Activated T-helper 17 cell treated with anti-CD3 and anti-CD28 coated beads, Interleukin-2, amount 50 U/mL, for 72 hours (primary cell): Measurements from ENCODE around the gene PAX7. TPM values are rescaled to one million over a fixed set of nuclear protein-coding genes. Genes with fewer than 3 reads are reported as not detected.
A peak's percentile ranks its signal among the peaks of the same experiment; 100 is the strongest.

ENCODE experiments used
- ATAC-seq: fragments of 150-1000 bp; cut with Tn5 transposase; replicated peaks from 2 replicates; pipeline ENCODE4 v1.10.0; 2021; ENCODE audit warnings: mild to moderate bottlenecking, moderate library complexity
- H3K27ac Mint-ChIP-seq: one replicate; pipeline ENCODE4 v1.8.0; 2022; ENCODE audit warnings: mixed read lengths
- H3K27me3 Mint-ChIP-seq: one replicate; pipeline ENCODE4 v1.8.0; 2022; ENCODE audit warnings: mixed read lengths
- H3K36me3 Mint-ChIP-seq: one replicate; pipeline ENCODE4 v1.8.0; 2022; ENCODE audit warnings: low read depth, mild to moderate bottlenecking, mixed read lengths
- H3K4me1 Mint-ChIP-seq: one replicate; pipeline ENCODE4 v1.8.0; 2022; ENCODE audit warnings: mixed read lengths
- H3K4me3 Mint-ChIP-seq: one replicate; pipeline ENCODE4 v1.8.0; 2022; ENCODE audit warnings: mild to moderate bottlenecking, mixed read lengths
- H3K9me3 Mint-ChIP-seq: one replicate; pipeline ENCODE4 v1.8.0; 2022; ENCODE audit warnings: mixed read lengths
- total RNA-seq, 2 donors: library from RNA; stranded (reverse); gene quantifications; one replicate each; pipeline ENCODE4 v1.2.3, GENCODE V29; 2022

The PAX7 gene
- total RNA-seq, 2 donors from 2014 or later = not detected

- no peak for ATAC-seq
Measured at GRCh38 chr1:18643154-18644012, 12.7 kb downstream of the PAX7 start.

DNA sequence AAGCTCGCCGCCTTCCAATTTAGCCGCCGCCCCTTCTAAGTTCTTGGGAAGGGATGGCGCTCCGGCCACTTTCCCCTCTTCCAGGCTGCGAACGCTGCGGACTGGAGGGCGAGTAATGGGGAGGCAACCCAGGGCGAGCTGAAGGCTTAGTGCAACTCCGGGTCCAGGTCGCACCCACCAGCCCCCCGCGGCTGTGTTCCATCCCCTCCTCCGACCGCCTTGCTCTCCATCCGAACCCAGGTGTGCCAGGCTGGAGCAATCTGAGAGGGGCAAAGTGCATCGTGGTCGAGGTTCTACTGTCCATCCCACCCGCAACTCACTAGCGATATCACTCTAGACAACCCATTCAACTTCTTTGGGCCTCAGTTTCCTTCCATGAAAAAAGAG is 13.4 kb downstream of the PAX7 start:
- peaks cover 15% of the 10 kb centered on the region for H3K4me1 Mint-ChIP-seq
- no peak for ATAC-seq
- peaks cover 13% of the 10 kb centered on the region for H3K36me3 Mint-ChIP-seq
- no peak overlapping the region for H3K27ac Mint-ChIP-seq
- H3K9me3 Mint-ChIP-seq = no peaks in the 10 kb centered on the region
- peaks cover 75% of the 10 kb centered on the region for H3K27me3 Mint-ChIP-seq
- H3K4me3 Mint-ChIP-seq = no peak overlapping the region

More at GRCh38 chr1:18643154-18644012, 12.7 kb downstream of the PAX7 start:
- Mint-ChIP-seq H3K36me3 (peaks cover 13% of the 10 kb centered on the region), H3K27me3 (peaks cover 75% of the 10 kb centered on the region), H3K4me3 (no peak overlapping the region), H3K27ac (no peak overlapping the region), H3K4me1 (peaks cover 15% of the 10 kb centered on the region), H3K9me3 (no peaks in the 10 kb centered on the region)

DNA sequence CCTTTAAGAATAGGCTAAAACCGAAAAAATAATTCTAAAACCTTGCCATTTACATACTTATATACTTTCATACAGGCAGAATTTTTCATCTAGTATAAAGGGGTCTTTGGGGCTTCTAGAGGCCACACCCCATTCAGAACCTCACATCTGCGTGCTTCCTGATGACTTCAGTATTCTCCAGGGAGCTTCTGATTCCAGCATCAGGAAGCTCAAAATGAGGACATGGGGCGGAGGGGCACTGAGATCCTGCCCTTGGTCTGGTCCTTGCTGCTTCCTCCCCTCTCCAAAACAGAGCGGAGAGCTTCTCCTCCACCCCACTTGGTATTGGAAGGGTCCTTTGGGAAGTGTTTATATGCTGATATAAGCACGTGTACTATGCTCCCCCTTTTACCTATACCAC is 13.8 kb downstream of the PAX7 start:
- no peak for ATAC-seq
- H3K4me3 Mint-ChIP-seq = peak overlapping the region; percentile 3

DNA sequence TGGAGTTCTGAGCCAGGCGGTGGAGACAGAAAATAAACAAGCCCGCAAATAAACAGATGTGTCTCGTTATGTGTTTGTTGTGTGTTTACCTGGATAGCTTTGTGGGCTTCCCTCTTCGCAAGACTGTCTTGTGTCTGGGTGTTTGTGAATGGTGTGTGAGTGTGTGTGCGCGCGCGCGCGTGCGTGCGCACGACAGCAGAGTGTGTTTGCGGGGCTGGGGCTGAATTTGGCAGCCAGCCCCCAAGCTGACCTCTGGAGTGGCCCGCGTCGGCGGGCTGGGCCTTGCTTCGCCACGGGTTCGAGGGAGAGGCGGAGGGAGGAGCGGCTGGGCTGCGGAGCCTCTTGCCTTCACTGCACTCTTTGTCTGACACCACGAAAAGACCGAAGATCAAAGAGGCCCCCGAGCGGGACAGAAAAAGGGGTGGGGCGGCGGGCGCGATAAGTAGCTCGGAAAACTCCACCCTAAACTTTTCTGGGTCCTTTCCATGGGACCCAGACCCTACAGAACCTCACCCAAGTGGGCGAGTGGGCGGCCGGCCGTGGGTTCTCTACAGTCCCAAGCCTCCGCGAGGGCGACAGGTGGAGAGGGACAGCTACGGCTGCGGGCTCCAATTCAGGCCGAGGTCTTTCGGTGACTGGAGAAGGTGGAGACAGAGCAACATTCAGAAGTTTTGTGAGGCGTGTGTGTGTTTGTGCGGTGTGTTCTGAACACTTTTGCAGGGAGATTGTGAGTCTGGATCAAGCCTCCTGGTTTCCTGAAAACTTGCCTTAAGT is 14.5 kb downstream of the PAX7 start:
- peaks cover 72% of the 10 kb centered on the region for H3K27me3 Mint-ChIP-seq
- H3K4me3 Mint-ChIP-seq = peak overlapping the region; percentile 3
- peaks cover 12% of the 10 kb centered on the region for H3K4me1 Mint-ChIP-seq
- H3K36me3 Mint-ChIP-seq = peaks cover 4% of the 10 kb centered on the region
- no peak for ATAC-seq
- H3K27ac Mint-ChIP-seq = no peak overlapping the region
- H3K9me3 Mint-ChIP-seq = no peaks in the 10 kb centered on the region

More for the DNA sequence above, 13.8 kb downstream of the PAX7 start:
- H3K36me3 Mint-ChIP-seq = peaks cover 11% of the 10 kb centered on the region
- peaks cover 15% of the 10 kb centered on the region for H3K4me1 Mint-ChIP-seq
- no peak overlapping the region for H3K27ac Mint-ChIP-seq
- no peaks in the 10 kb centered on the region for H3K9me3 Mint-ChIP-seq
- H3K27me3 Mint-ChIP-seq = peaks cover 72% of the 10 kb centered on the region

DNA sequence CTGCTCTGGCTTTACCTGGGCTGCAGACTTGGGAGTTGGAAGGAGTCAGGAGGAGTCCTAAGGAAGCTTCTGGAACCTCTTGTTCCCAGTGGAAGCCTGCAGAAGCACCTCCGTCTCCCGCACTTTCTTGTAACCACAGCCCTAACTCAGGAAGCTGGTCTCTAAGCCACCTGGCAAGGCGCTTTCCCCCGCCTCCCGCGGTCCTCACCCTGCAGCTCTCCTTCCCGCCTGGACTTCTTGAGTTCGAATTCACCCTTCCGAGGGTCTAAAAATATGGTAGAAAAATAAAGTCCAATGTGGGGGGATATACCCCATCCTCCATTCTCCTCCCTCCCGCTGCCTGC is 15.1 kb downstream of the PAX7 start:
- Mint-ChIP-seq H3K4me1 (peaks cover 10% of the 10 kb centered on the region), H3K9me3 (no peaks in the 10 kb centered on the region), H3K36me3 (no peaks in the 10 kb centered on the region), H3K4me3 (peak overlapping the region; percentile 13), H3K27ac (no peak overlapping the region), H3K27me3 (peaks cover 70% of the 10 kb centered on the region)
- ATAC-seq = no peak

DNA sequence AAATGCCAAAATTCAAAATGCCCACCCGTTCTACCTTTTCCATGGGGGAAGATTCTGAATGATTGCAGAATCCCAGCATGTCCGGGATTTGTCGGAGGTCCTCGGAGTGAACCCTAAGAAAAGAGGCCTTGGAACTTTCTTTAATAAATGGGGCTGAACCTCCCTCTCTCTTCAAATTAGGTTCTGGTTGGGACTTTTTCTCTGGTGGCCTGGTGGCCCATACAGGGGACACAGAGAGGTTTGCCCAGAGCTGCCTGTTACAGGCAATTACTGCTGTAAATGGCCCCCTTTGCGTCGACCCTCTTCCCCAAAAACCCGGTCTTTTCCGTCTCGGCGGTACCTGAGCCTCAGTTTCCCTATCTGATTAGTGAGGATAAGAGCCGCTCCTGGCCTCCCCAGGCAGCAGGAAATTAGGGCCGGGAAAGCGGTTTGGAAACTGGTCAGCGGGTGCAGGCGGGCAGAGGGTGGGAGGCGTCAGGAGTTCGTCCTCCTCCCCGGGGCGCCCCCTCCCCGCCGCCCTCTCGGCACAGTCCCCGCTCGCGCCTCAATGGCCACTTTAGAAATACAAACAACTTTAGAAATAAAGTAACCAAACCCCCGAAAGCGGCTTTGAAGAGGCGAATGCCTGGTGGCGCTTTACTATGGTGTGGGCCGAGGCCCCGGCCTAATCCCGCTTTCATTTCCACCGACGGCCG is 15.6 kb downstream of the PAX7 start:
- no peaks in the 10 kb centered on the region for H3K9me3 Mint-ChIP-seq
- peaks cover 68% of the 10 kb centered on the region for H3K27me3 Mint-ChIP-seq
- H3K27ac Mint-ChIP-seq = no peak overlapping the region
- H3K4me1 Mint-ChIP-seq = peaks cover 5% of the 10 kb centered on the region
- no peaks in the 10 kb centered on the region for H3K36me3 Mint-ChIP-seq
- peak overlapping the region; percentile 13 for H3K4me3 Mint-ChIP-seq
- ATAC-seq = no peak

DNA sequence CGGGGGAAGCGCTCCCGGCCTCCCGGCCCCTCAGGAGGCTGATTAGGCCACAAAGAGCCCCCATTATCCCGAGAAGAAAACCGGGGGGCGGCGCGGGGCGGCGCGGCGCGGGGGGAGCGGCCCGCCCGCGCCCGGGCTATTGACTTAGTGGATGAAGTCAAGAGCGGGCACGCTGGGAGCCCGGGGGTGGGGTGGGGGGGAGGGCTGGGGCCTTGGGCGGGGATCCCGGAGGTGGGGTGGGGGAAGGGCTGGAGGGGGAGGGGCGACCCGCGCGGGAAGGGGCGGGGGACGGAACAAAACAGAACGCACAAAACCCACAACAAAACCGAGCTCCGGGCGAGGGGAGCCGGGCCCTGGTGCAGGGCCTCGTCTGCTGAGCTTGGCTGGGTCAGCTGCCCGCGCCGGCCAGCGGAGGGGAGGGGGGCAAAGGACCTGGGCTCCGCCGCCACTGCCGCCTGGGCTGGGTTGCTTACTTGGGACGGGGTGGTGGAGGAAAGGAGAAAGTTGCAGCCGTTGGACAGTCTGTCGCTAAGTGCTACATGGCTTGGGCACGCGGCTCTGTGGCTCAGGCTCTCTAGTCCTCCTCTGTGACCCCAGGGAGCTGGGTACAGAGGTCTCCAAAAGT is 16.3 kb downstream of the PAX7 start:
- Mint-ChIP-seq H3K9me3 (no peaks in the 10 kb centered on the region), H3K27ac (no peak overlapping the region), H3K36me3 (no peaks in the 10 kb centered on the region), H3K4me3 (no peak overlapping the region), H3K27me3 (peaks cover 63% of the 10 kb centered on the region), H3K4me1 (peaks cover 4% of the 10 kb centered on the region)
- ATAC-seq = no peak

DNA sequence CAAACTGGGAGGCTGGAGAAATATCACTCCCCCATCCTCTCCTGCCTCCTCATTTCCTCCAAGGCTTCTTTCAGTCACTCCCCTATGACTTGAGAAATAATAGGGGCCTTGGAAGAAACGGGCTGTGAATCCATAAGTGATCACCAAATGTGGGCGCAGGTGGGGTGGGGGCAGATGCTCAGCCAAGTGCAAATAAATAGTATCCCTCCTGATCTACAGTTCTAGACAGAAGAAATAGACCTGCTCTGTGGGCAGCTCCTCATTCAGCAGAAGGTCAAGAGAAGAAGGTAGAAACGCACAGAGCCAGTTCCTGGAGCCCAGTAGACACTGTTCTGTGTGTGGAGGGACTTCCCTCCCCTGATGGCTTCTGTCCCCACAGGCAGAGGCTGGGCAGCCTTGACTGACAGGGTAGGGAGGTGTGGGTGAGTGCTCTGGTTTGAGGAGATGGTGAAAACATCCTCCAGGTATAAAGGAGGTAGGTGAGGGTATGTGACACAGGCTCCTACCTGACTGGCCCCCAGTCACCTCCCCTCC is 17.1 kb downstream of the PAX7 start:
- Mint-ChIP-seq H3K27me3 (peaks cover 61% of the 10 kb centered on the region), H3K4me3 (no peak overlapping the region), H3K4me1 (peaks cover 4% of the 10 kb centered on the region), H3K9me3 (no peaks in the 10 kb centered on the region), H3K36me3 (no peaks in the 10 kb centered on the region), H3K27ac (no peak overlapping the region)
- no peak for ATAC-seq

GRCh38 chr1:18649693-18650370 is 19.2 kb downstream of the PAX7 start:
- H3K27ac Mint-ChIP-seq = no peak overlapping the region
- H3K4me1 Mint-ChIP-seq = peaks cover 7% of the 10 kb centered on the region
- no peaks in the 10 kb centered on the region for H3K36me3 Mint-ChIP-seq
- peaks cover 55% of the 10 kb centered on the region for H3K27me3 Mint-ChIP-seq
- H3K9me3 Mint-ChIP-seq = no peaks in the 10 kb centered on the region
- no peak for ATAC-seq
- H3K4me3 Mint-ChIP-seq = no peak overlapping the region

DNA sequence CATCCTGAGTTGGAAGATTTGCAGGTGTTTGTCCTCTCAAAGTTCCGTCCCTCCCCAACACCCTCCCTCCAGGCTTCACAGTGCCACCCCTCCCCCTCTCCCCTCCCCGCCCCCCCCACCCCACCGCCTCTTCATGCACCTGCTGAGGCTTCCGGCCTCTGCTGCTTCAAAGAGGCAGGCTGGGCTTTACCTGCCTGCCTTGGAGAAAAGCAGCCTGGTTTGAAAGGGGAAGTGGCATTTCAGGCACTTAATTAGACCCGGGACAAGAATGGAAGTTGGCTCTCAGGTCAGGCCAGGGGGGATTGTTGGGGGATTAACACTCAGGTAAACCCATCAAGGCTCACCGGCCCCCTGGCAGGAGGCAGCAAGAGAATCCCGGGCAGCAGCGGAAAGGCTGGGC is 21.1 kb downstream of the PAX7 start:
- no peak for ATAC-seq
- no peak overlapping the region for H3K27ac Mint-ChIP-seq
- H3K4me3 Mint-ChIP-seq = no peak overlapping the region
- H3K4me1 Mint-ChIP-seq = peaks cover 7% of the 10 kb centered on the region
- H3K36me3 Mint-ChIP-seq = no peaks in the 10 kb centered on the region
- H3K9me3 Mint-ChIP-seq = no peaks in the 10 kb centered on the region
- H3K27me3 Mint-ChIP-seq = peaks cover 40% of the 10 kb centered on the region

- peaks cover 34% of the 10 kb centered on the region for H3K27me3 Mint-ChIP-seq
- H3K4me3 Mint-ChIP-seq = peak overlapping the region; percentile 0
- H3K36me3 Mint-ChIP-seq = no peaks in the 10 kb centered on the region
- H3K4me1 Mint-ChIP-seq = peaks cover 7% of the 10 kb centered on the region
- H3K27ac Mint-ChIP-seq = no peak overlapping the region
- ATAC-seq = no peak
- H3K9me3 Mint-ChIP-seq = no peaks in the 10 kb centered on the region
Measured at GRCh38 chr1:18652791-18653190, 22.1 kb downstream of the PAX7 start.

GRCh38 chr1:18653367-18653766 is 22.7 kb downstream of the PAX7 start:
- Mint-ChIP-seq H3K36me3 (no peaks in the 10 kb centered on the region), H3K27ac (no peak overlapping the region), H3K9me3 (no peaks in the 10 kb centered on the region), H3K4me3 (peak overlapping the region; percentile 0), H3K27me3 (peaks cover 32% of the 10 kb centered on the region), H3K4me1 (peaks cover 7% of the 10 kb centered on the region)
- ATAC-seq = no peak

DNA sequence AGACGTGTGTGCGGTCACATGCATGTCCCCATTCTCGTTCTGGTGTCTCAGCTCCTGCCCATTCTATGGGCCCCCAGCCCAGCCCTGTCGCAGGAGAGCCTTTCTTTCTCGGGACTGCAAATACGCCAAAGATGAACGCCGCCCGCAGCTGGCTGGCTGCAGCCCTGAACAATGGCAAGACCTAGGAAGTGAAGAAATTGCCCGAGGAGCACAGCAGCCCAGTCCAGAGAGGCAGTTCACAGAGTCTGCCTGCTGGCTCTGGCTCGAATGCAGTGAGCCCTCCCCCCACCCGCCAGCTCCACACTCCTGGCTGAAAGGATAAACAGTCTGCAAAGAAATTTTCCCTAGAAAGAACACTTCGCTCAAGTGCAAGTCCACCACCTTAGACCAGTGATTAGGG is 23.3 kb downstream of the PAX7 start:
- no peak overlapping the region for H3K4me3 Mint-ChIP-seq
- H3K36me3 Mint-ChIP-seq = no peaks in the 10 kb centered on the region
- peaks cover 27% of the 10 kb centered on the region for H3K27me3 Mint-ChIP-seq
- ATAC-seq = no peak
- no peaks in the 10 kb centered on the region for H3K9me3 Mint-ChIP-seq
- peaks cover 7% of the 10 kb centered on the region for H3K4me1 Mint-ChIP-seq
- H3K27ac Mint-ChIP-seq = no peak overlapping the region

- H3K27ac Mint-ChIP-seq = no peak overlapping the region
- no peak for ATAC-seq
- peaks cover 7% of the 10 kb centered on the region for H3K4me1 Mint-ChIP-seq
- no peaks in the 10 kb centered on the region for H3K9me3 Mint-ChIP-seq
- peaks cover 23% of the 10 kb centered on the region for H3K27me3 Mint-ChIP-seq
- H3K36me3 Mint-ChIP-seq = no peaks in the 10 kb centered on the region
- no peak overlapping the region for H3K4me3 Mint-ChIP-seq
Measured at GRCh38 chr1:18654599-18654998, 24.0 kb downstream of the PAX7 start.
